ENCODE data around the gene STPG1. TPM values are rescaled to one million over a fixed set of nuclear protein-coding genes. Genes with fewer than 3 reads are reported as not detected.

Gene STPG1
- polyA plus RNA-seq, 2 of the 4 experiments (the other 2 are of a cell fraction), result 4.4 to 9.7 TPM

DNA sequence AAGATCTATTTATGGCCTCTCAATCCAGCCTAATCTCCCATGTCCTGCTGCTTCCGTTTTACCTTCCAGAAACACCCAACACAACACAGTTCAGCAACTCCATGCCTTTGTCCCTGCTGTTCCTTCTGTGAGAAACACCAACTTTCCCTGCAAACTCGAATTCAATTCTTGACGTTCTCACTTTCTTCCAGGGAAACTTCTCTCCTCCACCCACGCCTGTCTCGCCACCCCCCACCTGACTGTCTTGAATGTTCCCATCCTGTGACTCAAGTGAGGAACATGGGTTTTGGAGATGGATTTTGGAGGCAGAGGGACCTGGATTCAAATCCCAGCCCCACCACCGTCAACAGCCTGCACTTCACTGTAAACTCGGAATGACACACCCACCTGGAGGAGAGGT, 49.6 kb downstream of the STPG1 start:
- CTCF ChIA-PET, result interaction anchor here (2.6 to 6.6 kb wide), 3 partner anchors 28 to 165 kb away, joined by 13 to 44 read pairs (median 28); no protein-coding TSS in a partner anchor

DNA sequence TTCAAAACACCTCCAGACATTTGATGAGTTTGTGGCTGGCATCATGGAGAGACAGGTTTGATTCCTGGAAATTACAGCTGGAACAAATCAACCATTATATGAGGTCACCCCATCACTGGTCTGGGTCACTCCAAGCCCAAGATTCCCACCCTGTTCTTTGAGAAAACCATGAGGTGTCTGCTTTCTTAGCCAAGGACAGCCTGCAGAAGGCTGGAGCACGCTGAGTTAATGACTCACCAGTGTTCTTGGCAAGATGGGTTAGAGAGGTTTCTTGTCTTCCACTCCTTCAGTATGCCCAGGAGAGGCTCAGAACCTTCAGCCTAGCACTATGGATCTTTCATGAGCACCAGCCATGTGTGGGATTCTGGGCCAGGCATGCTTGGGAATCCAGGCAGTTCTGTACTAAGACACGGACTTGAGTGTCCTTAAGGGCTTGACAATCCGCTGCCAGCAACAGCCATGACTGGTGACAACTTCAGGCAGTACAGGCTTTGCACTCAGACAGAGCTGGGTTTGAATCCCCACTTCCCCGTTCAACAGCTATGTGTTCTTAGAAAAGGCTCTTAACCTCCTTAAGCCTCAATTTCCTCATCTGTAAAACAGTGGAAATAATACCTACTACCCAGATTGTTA, 50.5 kb downstream of the STPG1 start:
- DNase-seq (ENCODE audit: low read depth in 1 of 2, low spot score in 1 of 2) (peak in 1 of 2 experiments; percentile 55), ATAC-seq (peak; percentile 60 to 70; a peak in 3 of 6 replicates), FAIRE-seq (no peak)
- CTCF ChIA-PET, result interaction anchor here (6.6 kb wide), 1 partner anchor 29 kb away, joined by 44 read pairs; no protein-coding TSS in a partner anchor
- POLR2A ChIA-PET, result no interaction called here
- Histone ChIP-seq H3K4me3 (no peak overlapping the region), H3K9me3 (no peaks in the 10 kb centered on the region), H3K4me2 (peak overlapping the region; percentile 36), H3K27ac (peak overlapping the region; percentile 71 to 86; a peak in 4 of 6 replicates), H3K4me1 (peaks cover 40% of the 10 kb centered on the region)
- no peak for TF ChIP-seq NPAS2 (CRISPR knock-in tag; IDR thresholded peaks at IDR 0.05; ENCODE audit: borderline replicate concordance)
- TF ChIP-seq TP53 (CRISPR knock-in tag; IDR thresholded peaks at IDR 0.05), result no peak
- no peak for TF ChIP-seq HOXB13 (CRISPR knock-in tag; IDR thresholded peaks at IDR 0.05; ENCODE audit: low read depth)
- TF ChIP-seq FOSL2 (IDR thresholded peaks at IDR 0.05), result peak; percentile 19; the same call in 1 of the 2 replicates
- peak; percentile 52; the same call in 1 of the 2 replicates for TF ChIP-seq FOSL2 (CRISPR knock-in tag; IDR thresholded peaks at IDR 0.05)
- no peak for TF ChIP-seq RNF2 (IDR thresholded peaks at IDR 0.05; ENCODE audit: borderline replicate concordance, low read depth)
- TF ChIP-seq ZC3H11A (IDR thresholded peaks at IDR 0.05), result no peak
- no peak for TF ChIP-seq PHF8 (IDR thresholded peaks at IDR 0.05; ENCODE audit: borderline replicate concordance, low read depth)
- TF ChIP-seq HEYL (CRISPR knock-in tag; IDR thresholded peaks at IDR 0.05), result no peak
- 84% methylated on average over 3 of the region's 4 CpGs for WGBS (ENCODE audit: missing lambda C conversion rate)

More for the DNA sequence above, 49.6 kb downstream of the STPG1 start:
- Histone ChIP-seq H3K4me1 (peaks cover 40% of the 10 kb centered on the region), H3K27ac (peak overlapping the region; percentile 71 to 86; a peak in 5 of 6 replicates), H3K9me3 (no peaks in the 10 kb centered on the region), H3K4me3 (no peak overlapping the region), H3K4me2 (peak overlapping the region; percentile 36; the same call in 1 of the 3 replicates)
- WGBS (ENCODE audit: missing lambda C conversion rate), result 92% methylated on average over 5 of the region's 7 CpGs
- FAIRE-seq (no peak), DNase-seq (ENCODE audit: low read depth in 1 of 2, low spot score in 1 of 2) (no peak), ATAC-seq (no peak)
- POLR2A ChIA-PET, result no interaction called here
- no peak for TF ChIP-seq TFCP2L1 (CRISPR knock-in tag; IDR thresholded peaks at IDR 0.05)
- no peak for TF ChIP-seq FOSL2 (IDR thresholded peaks at IDR 0.05)
- TF ChIP-seq FOSL2 (CRISPR knock-in tag; IDR thresholded peaks at IDR 0.05), result no peak
- no peak for TF ChIP-seq POLR2A (IDR thresholded peaks at IDR 0.05; ENCODE audit: low read length)
- no peak for TF ChIP-seq KDM1A (IDR thresholded peaks at IDR 0.05; ENCODE audit: low read depth)
- no peak for TF ChIP-seq EP300 (IDR thresholded peaks at IDR 0.05)
- TF ChIP-seq ZFP36 (IDR thresholded peaks at IDR 0.05; ENCODE audit: borderline replicate concordance, partially characterized antibody), result no peak
- no peak for TF ChIP-seq RARB (CRISPR knock-in tag; IDR thresholded peaks at IDR 0.05)
- no peak for TF ChIP-seq EHMT2 (IDR thresholded peaks at IDR 0.05; ENCODE audit: low read depth)
- no peak for TF ChIP-seq BHLHE40 (IDR thresholded peaks at IDR 0.05; ENCODE audit: low read depth, low read length)
- TF ChIP-seq, protein P1, sequence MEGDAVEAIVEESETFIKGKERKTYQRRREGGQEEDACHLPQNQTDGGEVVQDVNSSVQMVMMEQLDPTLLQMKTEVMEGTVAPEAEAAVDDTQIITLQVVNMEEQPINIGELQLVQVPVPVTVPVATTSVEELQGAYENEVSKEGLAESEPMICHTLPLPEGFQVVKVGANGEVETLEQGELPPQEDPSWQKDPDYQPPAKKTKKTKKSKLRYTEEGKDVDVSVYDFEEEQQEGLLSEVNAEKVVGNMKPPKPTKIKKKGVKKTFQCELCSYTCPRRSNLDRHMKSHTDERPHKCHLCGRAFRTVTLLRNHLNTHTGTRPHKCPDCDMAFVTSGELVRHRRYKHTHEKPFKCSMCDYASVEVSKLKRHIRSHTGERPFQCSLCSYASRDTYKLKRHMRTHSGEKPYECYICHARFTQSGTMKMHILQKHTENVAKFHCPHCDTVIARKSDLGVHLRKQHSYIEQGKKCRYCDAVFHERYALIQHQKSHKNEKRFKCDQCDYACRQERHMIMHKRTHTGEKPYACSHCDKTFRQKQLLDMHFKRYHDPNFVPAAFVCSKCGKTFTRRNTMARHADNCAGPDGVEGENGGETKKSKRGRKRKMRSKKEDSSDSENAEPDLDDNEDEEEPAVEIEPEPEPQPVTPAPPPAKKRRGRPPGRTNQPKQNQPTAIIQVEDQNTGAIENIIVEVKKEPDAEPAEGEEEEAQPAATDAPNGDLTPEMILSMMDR (IDR thresholded peaks at IDR 0.05), result no peak
- TF ChIP-seq, protein P2, sequence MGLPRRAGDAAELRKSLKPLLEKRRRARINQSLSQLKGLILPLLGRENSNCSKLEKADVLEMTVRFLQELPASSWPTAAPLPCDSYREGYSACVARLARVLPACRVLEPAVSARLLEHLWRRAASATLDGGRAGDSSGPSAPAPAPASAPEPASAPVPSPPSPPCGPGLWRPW (IDR thresholded peaks at IDR 0.05), result no peak
- no peak for TF ChIP-seq NR3C1 (IDR thresholded peaks at IDR 0.05)

DNA sequence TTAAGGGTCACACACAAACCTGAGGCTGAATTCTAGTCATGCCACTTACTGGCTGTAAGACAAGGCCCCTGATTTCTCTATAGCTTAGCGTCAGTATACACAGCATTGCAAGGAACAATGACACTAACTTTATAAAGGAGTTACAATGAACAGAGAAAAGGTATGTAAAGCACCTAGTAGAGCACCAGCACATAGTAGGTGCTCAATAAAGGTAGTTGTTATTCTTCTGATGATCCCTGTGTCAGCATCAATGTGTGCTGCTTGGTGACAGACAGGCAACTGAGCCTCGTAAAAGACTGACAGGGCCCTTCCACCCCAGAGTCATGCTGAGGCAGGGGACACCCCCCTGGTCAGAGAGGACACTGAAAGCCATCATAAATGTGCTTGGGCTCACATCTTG, 51.2 kb downstream of the STPG1 start:
- peak overlapping the region; percentile 36 for H3K4me2 ChIP-seq
- 97% methylated on average over 2 of the region's 2 CpGs for WGBS (ENCODE audit: missing lambda C conversion rate)
- DNase-seq (ENCODE audit: low read depth in 1 of 2, low spot score in 1 of 2) (no peak), ATAC-seq (no peak), FAIRE-seq (no peak)
- POLR2A ChIA-PET, result no interaction called here
- peaks cover 40% of the 10 kb centered on the region for H3K4me1 ChIP-seq
- no peak for TF ChIP-seq HOXB13 (CRISPR knock-in tag; IDR thresholded peaks at IDR 0.05; ENCODE audit: low read depth)
- TF ChIP-seq, protein P2 (IDR thresholded peaks at IDR 0.05), result no peak
- TF ChIP-seq HDAC2 (IDR thresholded peaks at IDR 0.05), result no peak
- no peak for TF ChIP-seq KDM5A (IDR thresholded peaks at IDR 0.05)
- TF ChIP-seq FOSB (CRISPR knock-in tag; IDR thresholded peaks at IDR 0.05), result no peak
- no peak for TF ChIP-seq RARB (CRISPR knock-in tag; IDR thresholded peaks at IDR 0.05)
- CTCF ChIA-PET, result interaction anchor here (6.6 kb wide), 1 partner anchor 30 kb away, joined by 44 read pairs; no protein-coding TSS in a partner anchor
- no peaks in the 10 kb centered on the region for H3K9me3 ChIP-seq
- no peak overlapping the region for H3K4me3 ChIP-seq
- peak overlapping the region; percentile 71 to 86; a peak in 4 of 6 replicates for H3K27ac ChIP-seq

All from A549 (cell line).